Measurements from ENCODE around the gene GYS2.

The GYS2 gene

GRCh38 chr12:21547437-21547836 lies 57.2 kb downstream of the GYS2 start:
- TF ChIP-seq CTCF (IDR thresholded peaks at IDR 0.05; ENCODE audit: low read depth, low read length), result no peak
- no peak overlapping the region for H3K4me3 ChIP-seq (ENCODE audit: low read depth, low read length)
- in situ Hi-C loops (cut with HindIII; ENCODE audit: low sequenced_read_pairs), result no loop called here
- no peak for DNase-seq (ENCODE audit: low read depth, low spot score)

GRCh38 chr12:21546716-21547115 lies 57.9 kb downstream of the GYS2 start:
- H3K4me3 ChIP-seq (ENCODE audit: low read depth, low read length), result no peak overlapping the region
- in situ Hi-C loops (cut with HindIII; ENCODE audit: low sequenced_read_pairs), result no loop called here
- no peak for DNase-seq (ENCODE audit: low read depth, low spot score)
- no peak for TF ChIP-seq CTCF (IDR thresholded peaks at IDR 0.05; ENCODE audit: low read depth, low read length)

- no peak for DNase-seq (ENCODE audit: low read depth, low spot score)
- no peak for TF ChIP-seq CTCF (IDR thresholded peaks at IDR 0.05; ENCODE audit: low read depth, low read length)
- in situ Hi-C loops (cut with HindIII; ENCODE audit: low sequenced_read_pairs), result no loop called here
- H3K4me3 ChIP-seq (ENCODE audit: low read depth, low read length), result no peak overlapping the region
Measured at GRCh38 chr12:21545557-21545956, 59.1 kb downstream of the GYS2 start.

- no peak overlapping the region for H3K4me3 ChIP-seq (ENCODE audit: low read depth, low read length)
- DNase-seq (ENCODE audit: low read depth, low spot score), result no peak
- TF ChIP-seq CTCF (IDR thresholded peaks at IDR 0.05; ENCODE audit: low read depth, low read length), result no peak
- in situ Hi-C loops (cut with HindIII; ENCODE audit: low sequenced_read_pairs), result no loop called here
Measured at GRCh38 chr12:21543151-21543550, 61.5 kb downstream of the GYS2 start.

GRCh38 chr12:21542403-21542802 lies 62.2 kb downstream of the GYS2 start:
- no peak overlapping the region for H3K4me3 ChIP-seq (ENCODE audit: low read depth, low read length)
- in situ Hi-C loops (cut with HindIII; ENCODE audit: low sequenced_read_pairs), result no loop called here
- TF ChIP-seq CTCF (IDR thresholded peaks at IDR 0.05; ENCODE audit: low read depth, low read length), result no peak
- no peak for DNase-seq (ENCODE audit: low read depth, low spot score)

- TF ChIP-seq CTCF (IDR thresholded peaks at IDR 0.05; ENCODE audit: low read depth, low read length), result no peak
- no peak for DNase-seq (ENCODE audit: low read depth, low spot score)
- in situ Hi-C loops (cut with HindIII; ENCODE audit: low sequenced_read_pairs), result no loop called here
- no peak overlapping the region for H3K4me3 ChIP-seq (ENCODE audit: low read depth, low read length)
Measured at GRCh38 chr12:21541773-21542172, 62.9 kb downstream of the GYS2 start.

GRCh38 chr12:21539797-21540196 lies 64.8 kb downstream of the GYS2 start:
- no peak for DNase-seq (ENCODE audit: low read depth, low spot score)
- no peak overlapping the region for H3K4me3 ChIP-seq (ENCODE audit: low read depth, low read length)
- no peak for TF ChIP-seq CTCF (IDR thresholded peaks at IDR 0.05; ENCODE audit: low read depth, low read length)
- in situ Hi-C loops (cut with HindIII; ENCODE audit: low sequenced_read_pairs), result no loop called here
